HCT116 (cell line): Measurements from ENCODE around the gene SPTLC1.
"Not testable (repeated sequence)": the region's sequence is repeated elsewhere in the genome, so short reads cannot be mapped to it uniquely, and the experiment has no call there.

Experiments used
- CEBPB ChIP-seq: IDR thresholded peaks from 2 replicates; pipeline ENCODE4 v1.6.1; 2012; ENCODE audit warnings: low read depth
- EZH2 ChIP-seq: fragments of 200-600 bp; sonication (generic); IDR thresholded peaks from 2 replicates; pipeline ENCODE4 v1.6.1; 2017; ENCODE audit warnings: antibody characterized with exemption, mixed run types
- FOSL1 ChIP-seq: IDR thresholded peaks from 2 replicates; pipeline ENCODE4 v1.6.1; 2012; ENCODE audit warnings: low read depth
- JUND ChIP-seq: IDR thresholded peaks from 2 replicates; pipeline ENCODE4 v1.6.1; 2012
- MAX ChIP-seq: IDR thresholded peaks from 2 replicates; pipeline ENCODE4 v1.6.1; 2012
- POLR2A ChIP-seq: IDR thresholded peaks from 2 replicates; pipeline ENCODE4 v1.7.0; 2011; ENCODE audit warnings: borderline replicate concordance; ENCODE audit not compliant: insufficient read depth, insufficient read length; ENCODE audit errors: extremely low read depth
- POLR2AphosphoS5 ChIP-seq: IDR thresholded peaks from 2 replicates; pipeline ENCODE4 v1.6.1; 2011; ENCODE audit warnings: mild to moderate bottlenecking, low read depth, low read length, moderate library complexity
- RAD21 ChIP-seq: IDR thresholded peaks from 2 replicates; pipeline ENCODE4 v1.6.1; 2012; ENCODE audit warnings: low read depth, mild to moderate bottlenecking
- TCF7L2 ChIP-seq: IDR thresholded peaks from 2 replicates; pipeline ENCODE4 v1.7.0; 2011; ENCODE audit warnings: borderline replicate concordance, inconsistent platforms; ENCODE audit not compliant: insufficient read depth, insufficient read length; ENCODE audit errors: extremely low read depth
- YY1 ChIP-seq: IDR thresholded peaks from 2 replicates; pipeline ENCODE4 v1.6.1; 2011; ENCODE audit warnings: low read length, low read depth, moderate library complexity, mild to moderate bottlenecking; ENCODE audit not compliant: insufficient replicate concordance; ENCODE audit errors: extremely low read depth
- TF ChIP-seq, protein P1 (sequence below), 3 experiments: fragments of 200-600 bp in 1 of 3; sonication (generic) in 1 of 3; IDR thresholded peaks in 2 of 3; conservative IDR thresholded peaks in 1 of 3; 2 replicates each; pipeline ENCODE4 v1.5.1; 2012 to 2017; ENCODE audit warnings: low read depth in 2 of 3, low read length in 2 of 3, antibody characterized with exemption in 1 of 3, borderline replicate concordance in 1 of 3, control low read depth in 1 of 3, mild to moderate bottlenecking in 1 of 3, mixed read lengths in 1 of 3, mixed run types in 1 of 3, moderate library complexity in 1 of 3; ENCODE audit not compliant: insufficient read depth in 1 of 3

DNA sequence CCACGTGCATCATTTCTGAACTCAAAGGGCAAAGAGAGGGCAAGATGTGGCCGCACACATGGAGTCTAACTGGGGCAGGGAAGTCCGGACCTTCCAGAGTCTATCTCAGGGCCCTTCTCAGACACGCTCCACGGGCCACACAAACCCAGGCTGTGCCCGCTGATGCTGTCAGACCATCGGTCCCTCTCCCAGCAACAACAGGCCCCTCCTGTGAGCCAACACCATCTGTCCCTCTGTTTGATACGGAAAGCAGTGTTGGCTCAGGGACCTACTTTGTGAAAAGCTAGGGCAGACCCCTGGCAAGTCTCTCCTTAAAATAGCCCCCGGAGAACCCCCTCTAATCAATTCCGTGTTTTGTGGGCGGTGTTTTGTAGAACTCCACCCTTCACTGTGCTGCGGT lies 40.5 kb upstream of the SPTLC1 start:
- not testable (repeated sequence) for TF ChIP-seq POLR2AphosphoS5, POLR2A, RAD21, EZH2, CEBPB, YY1, JUND, FOSL1, TCF7L2, MAX
- TF ChIP-seq, protein P1, sequence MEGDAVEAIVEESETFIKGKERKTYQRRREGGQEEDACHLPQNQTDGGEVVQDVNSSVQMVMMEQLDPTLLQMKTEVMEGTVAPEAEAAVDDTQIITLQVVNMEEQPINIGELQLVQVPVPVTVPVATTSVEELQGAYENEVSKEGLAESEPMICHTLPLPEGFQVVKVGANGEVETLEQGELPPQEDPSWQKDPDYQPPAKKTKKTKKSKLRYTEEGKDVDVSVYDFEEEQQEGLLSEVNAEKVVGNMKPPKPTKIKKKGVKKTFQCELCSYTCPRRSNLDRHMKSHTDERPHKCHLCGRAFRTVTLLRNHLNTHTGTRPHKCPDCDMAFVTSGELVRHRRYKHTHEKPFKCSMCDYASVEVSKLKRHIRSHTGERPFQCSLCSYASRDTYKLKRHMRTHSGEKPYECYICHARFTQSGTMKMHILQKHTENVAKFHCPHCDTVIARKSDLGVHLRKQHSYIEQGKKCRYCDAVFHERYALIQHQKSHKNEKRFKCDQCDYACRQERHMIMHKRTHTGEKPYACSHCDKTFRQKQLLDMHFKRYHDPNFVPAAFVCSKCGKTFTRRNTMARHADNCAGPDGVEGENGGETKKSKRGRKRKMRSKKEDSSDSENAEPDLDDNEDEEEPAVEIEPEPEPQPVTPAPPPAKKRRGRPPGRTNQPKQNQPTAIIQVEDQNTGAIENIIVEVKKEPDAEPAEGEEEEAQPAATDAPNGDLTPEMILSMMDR (IDR thresholded peaks at IDR 0.05 in 2 of 3, conservative IDR thresholded peaks at IDR 0.05 in 1 of 3; ENCODE audit: borderline replicate concordance in 1 of 3, insufficient read depth in 1 of 3, low read depth in 2 of 3, low read length in 2 of 3), result not testable (repeated sequence)
